22Rv1 (cell line): ENCODE results near the gene LRSAM1.

Source experiments
- ZFX ChIP-seq: fragments of 450-650 bp; IDR thresholded peaks from 2 replicates; pipeline ENCODE4 v1.6.1; 2017; ENCODE audit warnings: antibody characterized with exemption, borderline replicate concordance
- TF ChIP-seq, protein P1 (sequence below): fragments of 450-650 bp; IDR thresholded peaks from 2 replicates; pipeline ENCODE4 v1.5.1; 2017; ENCODE audit warnings: mild to moderate bottlenecking

GRCh38 chr9:127450830-127451607, at the start of gene LRSAM1, which contains the start of gene RPL12:
- TF ChIP-seq, protein P1, sequence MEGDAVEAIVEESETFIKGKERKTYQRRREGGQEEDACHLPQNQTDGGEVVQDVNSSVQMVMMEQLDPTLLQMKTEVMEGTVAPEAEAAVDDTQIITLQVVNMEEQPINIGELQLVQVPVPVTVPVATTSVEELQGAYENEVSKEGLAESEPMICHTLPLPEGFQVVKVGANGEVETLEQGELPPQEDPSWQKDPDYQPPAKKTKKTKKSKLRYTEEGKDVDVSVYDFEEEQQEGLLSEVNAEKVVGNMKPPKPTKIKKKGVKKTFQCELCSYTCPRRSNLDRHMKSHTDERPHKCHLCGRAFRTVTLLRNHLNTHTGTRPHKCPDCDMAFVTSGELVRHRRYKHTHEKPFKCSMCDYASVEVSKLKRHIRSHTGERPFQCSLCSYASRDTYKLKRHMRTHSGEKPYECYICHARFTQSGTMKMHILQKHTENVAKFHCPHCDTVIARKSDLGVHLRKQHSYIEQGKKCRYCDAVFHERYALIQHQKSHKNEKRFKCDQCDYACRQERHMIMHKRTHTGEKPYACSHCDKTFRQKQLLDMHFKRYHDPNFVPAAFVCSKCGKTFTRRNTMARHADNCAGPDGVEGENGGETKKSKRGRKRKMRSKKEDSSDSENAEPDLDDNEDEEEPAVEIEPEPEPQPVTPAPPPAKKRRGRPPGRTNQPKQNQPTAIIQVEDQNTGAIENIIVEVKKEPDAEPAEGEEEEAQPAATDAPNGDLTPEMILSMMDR, result no peak
- no peak for TF ChIP-seq ZFX
